Body of pancreas (tissue), 4 donors: ENCODE data around the gene NHERF1. TPM values are rescaled to one million over a fixed set of nuclear protein-coding genes. Genes with fewer than 3 reads are reported as not detected.

ENCODE experiments used
- ATAC-seq: fragments of 150-250 bp; one replicate; pipeline ENCODE4 v1.9.1; 2016
- DNase-seq, 4 donors: peaks; one replicate each; pipeline ENCODE4 v3.0.0-alpha.2; 2019
- H3K27ac ChIP-seq, 4 donors: fragments of 200-600 bp; sonication (generic); 1 replicate in 3 of 4; 2 replicates in 1 of 4; pipeline versions ENCODE4 v1.5.1 to v1.6.1; 2016 to 2019; ENCODE audit warnings: mild to moderate bottlenecking in 1 of 4, mixed read lengths in 1 of 4, moderate library complexity in 1 of 4
- H3K27me3 ChIP-seq, 2 donors: fragments of 200-600 bp; sonication (generic); one replicate each; pipeline ENCODE4 v1.6.0; 2016; ENCODE audit warnings: mild to moderate bottlenecking in 1 of 2
- H3K36me3 ChIP-seq, 2 donors: fragments of 200-600 bp; sonication (generic); replicated peaks in 1 of 2; 2 replicates each; pipeline ENCODE4 v1.5.1; 2016; ENCODE audit warnings: low read depth in 2 of 2; ENCODE audit not compliant: insufficient read depth in 1 of 2
- H3K4me1 ChIP-seq: fragments of 200-600 bp; sonication (generic); one replicate; pipeline ENCODE4 v1.6.0; 2016
- H3K4me3 ChIP-seq, 2 donors: fragments of 200-600 bp; sonication (generic); 1 replicate in 1 of 2; 2 replicates in 1 of 2; pipeline ENCODE4 v1.5.1; 2016 to 2019
- H3K9me3 ChIP-seq, 3 donors: fragments of 200-600 bp; sonication (generic); 1 replicate in 2 of 3; 2 replicates in 1 of 3; pipeline ENCODE4 v1.5.1; 2016
- POLR2A ChIP-seq, 3 donors: fragments of 450-650 bp; IDR thresholded peaks; one replicate each; pipeline ENCODE4 v1.6.1; 2016; ENCODE audit warnings: antibody characterized with exemption in 3 of 3, mild to moderate bottlenecking in 2 of 3
- whole genome bisulfite sequencing, 2 donors: methylation state at CpG; one replicate each; pipeline ENCODE4 v1.1.5; 2017; 5-methylcytosine and 5-hydroxymethylcytosine counted together
- intact Hi-C: fragments of 100-400 bp; cut with DNase I; formaldehyde crosslinking; loops from one replicate; pipeline ENCODE4 v1.15.1; 2023
- total RNA-seq, 2 donors: library from RNA; depleted of rRNA; stranded (reverse); fragments of >200 nt; gene quantifications; one replicate each; pipeline ENCODE4 v1.1.0, GENCODE V29; 2016
- TF ChIP-seq, protein P1 (sequence below), 7 experiments: fragments of 450-650 bp in 4 of 7; fragments of 200-600 bp in 3 of 7; sonication (generic) in 3 of 7; IDR thresholded peaks; one replicate each; pipeline ENCODE4 v1.5.1; 2016 to 2019; ENCODE audit warnings: antibody characterized with exemption in 7 of 7

The NHERF1 gene
- total RNA-seq, 2 donors from 2014 or later, result 56.6 to 64.9 TPM

DNA sequence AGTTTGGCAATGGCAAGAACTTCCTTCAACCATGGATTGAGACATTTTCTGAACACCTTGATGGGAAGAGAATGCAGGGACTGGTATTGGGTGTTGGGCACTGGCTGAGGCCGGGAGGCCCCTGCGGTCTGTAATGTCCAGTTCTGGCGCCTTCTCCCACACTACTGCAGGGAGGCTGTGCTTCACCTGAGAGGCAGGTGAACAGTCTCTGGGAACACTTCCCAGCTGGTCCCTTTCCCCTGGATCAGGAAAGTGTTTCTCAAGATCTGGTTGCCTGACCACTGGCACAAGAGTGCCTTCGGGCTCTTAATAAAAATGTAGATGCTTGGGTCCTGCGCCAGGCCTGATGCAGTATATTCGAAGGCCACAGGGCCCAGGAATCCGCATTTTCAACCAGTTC lies 56.3 kb downstream of the NHERF1 start:
- no peak for DNase-seq
- H3K27ac ChIP-seq, result no peak overlapping the region
- TF ChIP-seq, protein P1, sequence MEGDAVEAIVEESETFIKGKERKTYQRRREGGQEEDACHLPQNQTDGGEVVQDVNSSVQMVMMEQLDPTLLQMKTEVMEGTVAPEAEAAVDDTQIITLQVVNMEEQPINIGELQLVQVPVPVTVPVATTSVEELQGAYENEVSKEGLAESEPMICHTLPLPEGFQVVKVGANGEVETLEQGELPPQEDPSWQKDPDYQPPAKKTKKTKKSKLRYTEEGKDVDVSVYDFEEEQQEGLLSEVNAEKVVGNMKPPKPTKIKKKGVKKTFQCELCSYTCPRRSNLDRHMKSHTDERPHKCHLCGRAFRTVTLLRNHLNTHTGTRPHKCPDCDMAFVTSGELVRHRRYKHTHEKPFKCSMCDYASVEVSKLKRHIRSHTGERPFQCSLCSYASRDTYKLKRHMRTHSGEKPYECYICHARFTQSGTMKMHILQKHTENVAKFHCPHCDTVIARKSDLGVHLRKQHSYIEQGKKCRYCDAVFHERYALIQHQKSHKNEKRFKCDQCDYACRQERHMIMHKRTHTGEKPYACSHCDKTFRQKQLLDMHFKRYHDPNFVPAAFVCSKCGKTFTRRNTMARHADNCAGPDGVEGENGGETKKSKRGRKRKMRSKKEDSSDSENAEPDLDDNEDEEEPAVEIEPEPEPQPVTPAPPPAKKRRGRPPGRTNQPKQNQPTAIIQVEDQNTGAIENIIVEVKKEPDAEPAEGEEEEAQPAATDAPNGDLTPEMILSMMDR (IDR thresholded peaks at IDR 0.05), result no peak
- no peak for TF ChIP-seq POLR2A (IDR thresholded peaks at IDR 0.05)
- H3K36me3 ChIP-seq, result no peaks in the 10 kb centered on the region
- ATAC-seq, result no peak
- no peak overlapping the region for H3K4me3 ChIP-seq
- H3K9me3 ChIP-seq, result no peaks in the 10 kb centered on the region
- no peaks in the 10 kb centered on the region for H3K4me1 ChIP-seq
- intact Hi-C loops, result no loop called here
- H3K27me3 ChIP-seq, result no peaks in the 10 kb centered on the region
- 80 to 83% methylated on average over 4 to 7 of the region's 7 CpGs for WGBS, 2 donors

DNA sequence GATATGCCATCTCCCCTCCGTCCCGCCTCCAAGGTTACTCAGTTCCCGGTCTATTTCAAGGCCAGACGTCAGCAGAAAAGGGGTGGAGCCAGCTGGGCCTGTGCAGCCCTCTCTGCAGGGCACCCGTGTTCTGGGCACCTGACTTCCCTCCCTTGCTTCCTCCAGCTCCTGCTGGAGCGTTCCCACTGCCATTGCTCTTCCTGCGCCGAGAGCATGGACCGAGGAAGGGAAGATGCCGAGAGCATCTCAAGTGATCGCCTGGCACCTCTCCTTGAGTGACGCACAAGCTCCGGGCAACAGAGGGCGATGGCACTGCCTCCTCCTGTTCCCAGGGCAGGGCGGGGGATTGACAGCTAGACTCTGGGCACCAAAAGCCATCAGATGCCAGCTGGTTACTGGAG lies 57.2 kb downstream of the NHERF1 start:
- no peaks in the 10 kb centered on the region for H3K4me1 ChIP-seq
- H3K27me3 ChIP-seq, result no peaks in the 10 kb centered on the region
- ATAC-seq (no peak), DNase-seq (no peak)
- no peak overlapping the region for H3K4me3 ChIP-seq
- WGBS, 2 donors, result 73% methylated on average over 15 of the region's 15 CpGs
- no peak overlapping the region for H3K27ac ChIP-seq
- H3K36me3 ChIP-seq, result no peaks in the 10 kb centered on the region
- intact Hi-C loops, result no loop called here
- TF ChIP-seq POLR2A (IDR thresholded peaks at IDR 0.05), result no peak
- TF ChIP-seq, protein P1 (IDR thresholded peaks at IDR 0.05), result no peak
- no peaks in the 10 kb centered on the region for H3K9me3 ChIP-seq

DNA sequence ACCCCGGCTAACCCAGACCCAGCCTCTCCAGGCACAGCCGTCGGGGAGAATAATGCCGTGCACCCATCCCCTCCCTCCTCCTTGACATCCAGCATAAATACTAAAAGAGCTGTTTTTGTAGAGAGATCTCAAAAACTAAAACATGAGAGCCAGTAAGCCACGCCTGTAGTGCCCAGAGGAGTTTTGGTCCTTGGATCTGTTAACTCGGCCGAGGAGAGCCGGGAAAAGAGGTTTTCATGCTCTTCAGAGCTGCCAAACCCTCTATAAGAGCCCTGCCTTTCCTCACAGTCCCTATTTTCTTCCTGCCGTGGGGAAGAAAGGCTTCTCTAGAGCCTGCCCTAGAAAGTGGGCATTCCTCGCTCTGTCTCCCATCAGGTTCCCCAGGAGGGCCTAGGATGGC lies 57.9 kb downstream of the NHERF1 start:
- no peak for ATAC-seq
- H3K36me3 ChIP-seq, result no peaks in the 10 kb centered on the region
- no peak for DNase-seq
- H3K9me3 ChIP-seq, result no peaks in the 10 kb centered on the region
- 89 to 90% methylated on average over 10 of the region's 10 CpGs for WGBS, 2 donors
- H3K4me3 ChIP-seq, result no peak overlapping the region
- no peaks in the 10 kb centered on the region for H3K27me3 ChIP-seq
- H3K4me1 ChIP-seq, result no peaks in the 10 kb centered on the region
- no peak for TF ChIP-seq POLR2A (IDR thresholded peaks at IDR 0.05)
- TF ChIP-seq, protein P1 (IDR thresholded peaks at IDR 0.05), result no peak
- no peak overlapping the region for H3K27ac ChIP-seq
- intact Hi-C loops, result no loop called here

DNA sequence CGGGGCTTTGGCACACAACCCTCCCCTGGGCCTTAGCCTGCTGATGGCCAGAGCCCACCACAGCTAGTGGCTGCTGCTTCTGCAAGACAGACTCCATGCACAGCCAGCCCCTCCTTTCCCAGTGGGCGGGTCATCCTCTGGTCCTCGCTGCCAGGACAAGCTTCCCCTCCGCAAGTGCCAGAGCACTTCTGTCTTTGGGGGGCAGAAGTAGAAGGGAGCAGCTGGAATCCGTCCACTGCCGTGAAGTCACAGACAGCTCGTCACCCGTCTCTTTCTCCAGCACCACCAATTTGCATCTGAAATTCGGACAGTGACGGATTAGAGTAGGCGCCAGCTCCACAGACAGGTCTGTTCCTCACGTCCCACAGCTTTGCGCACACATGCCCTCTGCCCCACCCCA lies 59.0 kb downstream of the NHERF1 start:
- WGBS, 2 donors, result 83 to 92% methylated on average over 12 to 13 of the region's 13 CpGs
- no peak for ATAC-seq
- Histone ChIP-seq H3K27ac (no peak overlapping the region), H3K27me3 (no peaks in the 10 kb centered on the region), H3K9me3 (no peaks in the 10 kb centered on the region), H3K4me1 (no peaks in the 10 kb centered on the region), H3K4me3 (no peak overlapping the region), H3K36me3 (no peaks in the 10 kb centered on the region)
- no peak for DNase-seq
- intact Hi-C loops, result no loop called here
- no peak for TF ChIP-seq POLR2A (IDR thresholded peaks at IDR 0.05)
- TF ChIP-seq, protein P1 (IDR thresholded peaks at IDR 0.05), result no peak

DNA sequence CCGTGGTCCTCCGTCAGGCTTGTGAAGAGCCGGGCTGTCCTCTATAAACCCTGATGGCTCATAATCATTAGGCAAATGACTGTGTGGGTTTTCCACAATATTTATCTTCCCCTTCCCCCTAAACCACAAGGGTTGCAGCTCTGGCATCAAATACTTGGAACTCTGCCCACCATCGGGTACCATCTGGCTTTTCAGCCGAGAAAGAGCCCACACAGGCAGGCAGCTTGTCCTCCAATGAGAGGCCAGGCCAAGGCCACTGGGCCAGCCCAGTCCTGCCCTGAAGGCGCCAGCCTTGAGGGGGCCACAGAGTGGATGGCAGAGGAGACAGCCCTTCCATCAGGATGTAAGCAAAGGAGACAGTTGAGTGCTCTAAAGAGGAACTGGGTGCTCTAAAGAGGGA lies 59.5 kb downstream of the NHERF1 start:
- intact Hi-C loops, result no loop called here
- no peak overlapping the region for H3K27ac ChIP-seq
- WGBS, 2 donors, result 65 to 72% methylated on average over 6 of the region's 6 CpGs
- H3K4me3 ChIP-seq, result no peak overlapping the region
- ATAC-seq (no peak), DNase-seq (no peak)
- no peaks in the 10 kb centered on the region for H3K4me1 ChIP-seq
- no peak for TF ChIP-seq POLR2A (IDR thresholded peaks at IDR 0.05)
- TF ChIP-seq, protein P1 (IDR thresholded peaks at IDR 0.05), result no peak
- no peaks in the 10 kb centered on the region for H3K36me3 ChIP-seq
- no peaks in the 10 kb centered on the region for H3K27me3 ChIP-seq
- no peaks in the 10 kb centered on the region for H3K9me3 ChIP-seq
